Right renal pelvis (tissue), 4 donors: ENCODE measurements around the gene CD55. TPM values are rescaled to one million over a fixed set of nuclear protein-coding genes. Genes with fewer than 3 reads are reported as not detected.

Experiments used
- DNase-seq, 4 donors: peaks; one replicate each; pipeline ENCODE4 v3.0.0-alpha.2; 2013; ENCODE audit warnings: low read depth in 4 of 4, low spot score in 3 of 4, missing footprints in 1 of 4
- polyA plus RNA-seq, 4 donors: library from polyadenylated mRNA; unstranded; fragments of 120-200 nt; gene quantifications; one replicate each; pipeline ENCODE4 v1.2.1, GENCODE V29; 2013; ENCODE audit not compliant: insufficient read length in 4 of 4

The CD55 gene
- polyA plus RNA-seq, 4 donors = 58.0 to 73.1 (median 67.1) TPM

GRCh38 chr1:207328004-207328403, 6.5 kb downstream of the CD55 start:
- DNase-seq = no peak

- DNase-seq = no peak
Observed at GRCh38 chr1:207328908-207329440, 7.5 kb downstream of the CD55 start.

GRCh38 chr1:207329469-207329868, 8.0 kb downstream of the CD55 start:
- DNase-seq = no peak

GRCh38 chr1:207330011-207330710, 8.7 kb downstream of the CD55 start:
- no peak for DNase-seq

GRCh38 chr1:207331354-207332313, 10.2 kb downstream of the CD55 start:
- no peak for DNase-seq

- no peak for DNase-seq
Observed at GRCh38 chr1:207333009-207333600, 11.6 kb downstream of the CD55 start.

- DNase-seq = no peak
Observed at GRCh38 chr1:207333620-207334019, 12.1 kb downstream of the CD55 start.

GRCh38 chr1:207334337-207334736, 12.9 kb downstream of the CD55 start:
- DNase-seq = no peak

GRCh38 chr1:207335138-207335537, 13.7 kb downstream of the CD55 start:
- DNase-seq = no peak

- no peak for DNase-seq
Observed at GRCh38 chr1:207335695-207336363, 14.4 kb downstream of the CD55 start.

- DNase-seq = no peak
Observed at GRCh38 chr1:207336559-207337467, 15.3 kb downstream of the CD55 start.

- DNase-seq = no peak
Observed at GRCh38 chr1:207342332-207342731, 20.9 kb downstream of the CD55 start.

- DNase-seq = no peak
Observed at GRCh38 chr1:207343675-207344074, 22.2 kb downstream of the CD55 start.

- DNase-seq = no peak
Observed at GRCh38 chr1:207344221-207344620, 22.7 kb downstream of the CD55 start.

- DNase-seq = no peak
Observed at GRCh38 chr1:207345644-207346477, 24.4 kb downstream of the CD55 start.

GRCh38 chr1:207346513-207346912, 25.0 kb downstream of the CD55 start:
- DNase-seq = no peak

GRCh38 chr1:207349979-207350378, 28.5 kb downstream of the CD55 start:
- no peak for DNase-seq

GRCh38 chr1:207352554-207352953, 31.1 kb downstream of the CD55 start:
- no peak for DNase-seq

GRCh38 chr1:207355060-207355459, 33.6 kb downstream of the CD55 start:
- DNase-seq = no peak
